ENCODE measurements around the gene NAPA.

The NAPA gene

GRCh38 chr19:47446534-47447469 lies 68.1 kb downstream of the NAPA start:
- H3K27me3 Mint-ChIP-seq, result peaks cover 88% of the 10 kb centered on the region
- H3K4me1 Mint-ChIP-seq, result peaks cover 27% of the 10 kb centered on the region
- ATAC-seq, result no peak
- no peak overlapping the region for H3K27ac Mint-ChIP-seq
- H3K4me3 Mint-ChIP-seq, result peak overlapping the region; percentile 22
- H3K36me3 Mint-ChIP-seq, result no peaks in the 10 kb centered on the region
- H3K9me3 Mint-ChIP-seq, result peaks cover 4% of the 10 kb centered on the region

GRCh38 chr19:47445937-47446402 lies 68.9 kb downstream of the NAPA start:
- no peak overlapping the region for H3K27ac Mint-ChIP-seq
- H3K27me3 Mint-ChIP-seq, result peaks cover 95% of the 10 kb centered on the region
- ATAC-seq, result no peak
- H3K4me1 Mint-ChIP-seq, result peaks cover 27% of the 10 kb centered on the region
- peaks cover 4% of the 10 kb centered on the region for H3K9me3 Mint-ChIP-seq
- H3K4me3 Mint-ChIP-seq, result peak overlapping the region; percentile 52
- no peaks in the 10 kb centered on the region for H3K36me3 Mint-ChIP-seq

GRCh38 chr19:47445527-47445926 lies 69.3 kb downstream of the NAPA start:
- Mint-ChIP-seq H3K27me3 (peaks cover 98% of the 10 kb centered on the region), H3K9me3 (peaks cover 4% of the 10 kb centered on the region), H3K27ac (no peak overlapping the region), H3K36me3 (no peaks in the 10 kb centered on the region), H3K4me3 (peak overlapping the region; percentile 52), H3K4me1 (peaks cover 27% of the 10 kb centered on the region)
- no peak for ATAC-seq

- no peak overlapping the region for H3K27ac Mint-ChIP-seq
- no peak for ATAC-seq
- no peak overlapping the region for H3K4me3 Mint-ChIP-seq
- no peaks in the 10 kb centered on the region for H3K36me3 Mint-ChIP-seq
- peaks cover 4% of the 10 kb centered on the region for H3K9me3 Mint-ChIP-seq
- peaks cover 97% of the 10 kb centered on the region for H3K27me3 Mint-ChIP-seq
- peaks cover 27% of the 10 kb centered on the region for H3K4me1 Mint-ChIP-seq
Observed at GRCh38 chr19:47444388-47444821, 70.5 kb downstream of the NAPA start.

- Mint-ChIP-seq H3K36me3 (no peaks in the 10 kb centered on the region), H3K4me1 (peaks cover 27% of the 10 kb centered on the region), H3K9me3 (peaks cover 4% of the 10 kb centered on the region), H3K4me3 (no peak overlapping the region), H3K27ac (no peak overlapping the region), H3K27me3 (peaks cover 97% of the 10 kb centered on the region)
- ATAC-seq, result no peak
Observed at GRCh38 chr19:47443331-47443730, 71.5 kb downstream of the NAPA start.

- Mint-ChIP-seq H3K27me3 (peaks cover 98% of the 10 kb centered on the region), H3K36me3 (no peaks in the 10 kb centered on the region), H3K9me3 (no peaks in the 10 kb centered on the region), H3K4me3 (no peak overlapping the region), H3K27ac (no peak overlapping the region), H3K4me1 (peaks cover 27% of the 10 kb centered on the region)
- no peak for ATAC-seq
Observed at GRCh38 chr19:47438793-47439220, 76.1 kb downstream of the NAPA start.
